Liver (tissue), 9 donors: ENCODE data around the gene SGF29. TPM values are rescaled to one million over a fixed set of nuclear protein-coding genes. Genes with fewer than 3 reads are reported as not detected.

Experiments used
- DNase-seq: peaks from one replicate; pipeline ENCODE4 v3.0.0-alpha.2; 2017; ENCODE audit warnings: low spot score
- H3K27ac ChIP-seq, 2 donors: one replicate each; pipeline ENCODE4 v1.7.0; 2013; ENCODE audit warnings: inconsistent platforms in 2 of 2, low read length in 2 of 2, control low read depth in 1 of 2, low read depth in 1 of 2, mild to moderate bottlenecking in 1 of 2
- H3K27me3 ChIP-seq, 4 donors: one replicate each; pipeline versions ENCODE4 v1.6.1 to v1.7.0; 2013; ENCODE audit warnings: low read length in 3 of 4, inconsistent platforms in 1 of 4, mild to moderate bottlenecking in 1 of 4, moderate library complexity in 1 of 4; ENCODE audit not compliant: control insufficient read depth in 4 of 4, insufficient read depth in 4 of 4
- H3K36me3 ChIP-seq, 4 donors: one replicate each; pipeline versions ENCODE4 v1.6.1 to v1.7.0; 2013; ENCODE audit warnings: low read length in 3 of 4, mild to moderate bottlenecking in 3 of 4, low read depth in 1 of 4, moderate library complexity in 1 of 4; ENCODE audit not compliant: control insufficient read depth in 4 of 4, insufficient read depth in 3 of 4
- H3K4me1 ChIP-seq, 4 donors: one replicate each; pipeline versions ENCODE4 v1.6.1 to v1.7.0; 2013; ENCODE audit warnings: low read length in 3 of 4, mild to moderate bottlenecking in 3 of 4, moderate library complexity in 1 of 4; ENCODE audit not compliant: control insufficient read depth in 4 of 4, insufficient read depth in 4 of 4
- H3K4me3 ChIP-seq, 3 donors: one replicate each; pipeline versions ENCODE4 v1.6.1 to v1.7.0; 2013; ENCODE audit warnings: low read length in 3 of 3, control low read depth in 1 of 3, low read depth in 1 of 3, mild to moderate bottlenecking in 1 of 3
- H3K9ac ChIP-seq, 2 donors: one replicate each; pipeline ENCODE4 v1.7.0; 2013; ENCODE audit warnings: low read length in 2 of 2, mild to moderate bottlenecking in 2 of 2, moderate library complexity in 2 of 2, control low read depth in 1 of 2, low read depth in 1 of 2
- H3K9me3 ChIP-seq, 4 donors: one replicate each; pipeline versions ENCODE4 v1.6.1 to v1.7.0; 2013; ENCODE audit warnings: low read length in 3 of 4; ENCODE audit not compliant: control insufficient read depth in 4 of 4
- ATF3 ChIP-seq: IDR thresholded peaks from 2 replicates; pipeline ENCODE4 v1.6.1; 2016; ENCODE audit warnings: antibody characterized with exemption
- EGR1 ChIP-seq, 2 donors: IDR thresholded peaks; 2 replicates each; pipeline ENCODE4 v1.6.1; 2016 to 2018; ENCODE audit warnings: antibody characterized with exemption in 2 of 2, low read depth in 2 of 2
- FOXA1 ChIP-seq: IDR thresholded peaks from 2 replicates; pipeline ENCODE4 v1.6.1; 2016; ENCODE audit warnings: antibody characterized with exemption
- FOXA2 ChIP-seq: IDR thresholded peaks from 2 replicates; pipeline ENCODE4 v1.6.1; 2016; ENCODE audit warnings: antibody characterized with exemption
- HNF4A ChIP-seq, 2 donors: conservative IDR thresholded peaks; 2 replicates each; pipeline ENCODE4 v1.6.1; 2016; ENCODE audit warnings: antibody characterized with exemption in 2 of 2, mild to moderate bottlenecking in 2 of 2
- HNF4G ChIP-seq: IDR thresholded peaks from 2 replicates; pipeline ENCODE4 v1.6.1; 2016; ENCODE audit warnings: antibody characterized with exemption
- JUND ChIP-seq, 2 donors: IDR thresholded peaks; 2 replicates each; pipeline ENCODE4 v1.6.1; 2016; ENCODE audit warnings: antibody characterized with exemption in 2 of 2
- MAX ChIP-seq: IDR thresholded peaks from 2 replicates; pipeline ENCODE4 v1.6.1; 2016; ENCODE audit warnings: antibody characterized with exemption
- NR2F2 ChIP-seq: IDR thresholded peaks from 2 replicates; pipeline ENCODE4 v1.6.1; 2016; ENCODE audit warnings: antibody characterized with exemption
- RAD21 ChIP-seq, 2 donors: IDR thresholded peaks; 2 replicates each; pipeline ENCODE4 v1.6.1; 2016; ENCODE audit warnings: antibody characterized with exemption in 2 of 2, mild to moderate bottlenecking in 2 of 2
- REST ChIP-seq: IDR thresholded peaks from 2 replicates; pipeline ENCODE4 v1.6.1; 2016; ENCODE audit warnings: antibody characterized with exemption, mild to moderate bottlenecking
- RXRA ChIP-seq, 2 donors: IDR thresholded peaks; 2 replicates each; pipeline ENCODE4 v1.6.1; 2017 to 2018; ENCODE audit warnings: antibody characterized with exemption in 2 of 2, mild to moderate bottlenecking in 1 of 2
- SP1 ChIP-seq: IDR thresholded peaks from 2 replicates; pipeline ENCODE4 v1.6.1; 2018; ENCODE audit warnings: antibody characterized with exemption, mild to moderate bottlenecking
- YY1 ChIP-seq: IDR thresholded peaks from 2 replicates; pipeline ENCODE4 v1.6.1; 2016; ENCODE audit warnings: antibody characterized with exemption, mild to moderate bottlenecking
- WGBS: extraction: QIAGEN DNeasy Blood & Tissue Kit; methylation state at CpG from one replicate; pipeline ENCODE4 v1.1.7; 2013; 5-methylcytosine and 5-hydroxymethylcytosine counted together
- polyA plus RNA-seq, 2 donors: library from polyadenylated mRNA; stranded (reverse) in 1 of 2; unstranded in 1 of 2; fragments of 200-250 nt in 1 of 2; fragments of >200 nt in 1 of 2; fragmentation: Nextera tagmentation in 1 of 2; extraction: Ambion mirVana in 1 of 2; gene quantifications; one replicate each; pipeline versions ENCODE4 v1.2.1 to v1.2.3, GENCODE V29; 2013 to 2015
- total RNA-seq, 2 donors: library from RNA; depleted of rRNA; stranded (reverse); fragments of >200 nt; gene quantifications; one replicate each; pipeline ENCODE4 v1.2.3, GENCODE V29; 2014
- donor health status: healthy.
- donor health status: healthy.
- donor health status: healthy.
- donor health status: healthy.
- donor health status: healthy.

Gene SGF29
- total and polyA plus RNA-seq, 4 donors = 6.5 to 18.1 (median 10.5) TPM

GRCh38 chr16:28589069-28589468 lies 35.3 kb downstream of the SGF29 start (continued):
- TF ChIP-seq RXRA (IDR thresholded peaks at IDR 0.05) = no peak
- TF ChIP-seq YY1 = no peak
- no peak for TF ChIP-seq MAX
- TF ChIP-seq JUND (IDR thresholded peaks at IDR 0.05) = no peak
- no peak for TF ChIP-seq FOXA1
- TF ChIP-seq SP1 = no peak
- no peak for TF ChIP-seq RAD21 (IDR thresholded peaks at IDR 0.05)
- TF ChIP-seq HNF4G = no peak
- no peak for TF ChIP-seq NR2F2
- no peak for TF ChIP-seq FOXA2
- no peak for TF ChIP-seq HNF4A (conservative IDR thresholded peaks at IDR 0.05)

GRCh38 chr16:28589930-28590329 lies 36.2 kb downstream of the SGF29 start:
- WGBS = 93% methylated on average over 13 of the region's 13 CpGs
- DNase-seq = no peak

GRCh38 chr16:28590384-28591340 lies 36.9 kb downstream of the SGF29 start:
- Histone ChIP-seq H3K9ac (no peak overlapping the region), H3K9me3 (no peaks in the 10 kb centered on the region), H3K27ac (no peak overlapping the region), H3K27me3 (no peaks in the 10 kb centered on the region), H3K36me3 (peaks cover 8 to 50% (median 21%) of the 10 kb centered on the region in 4 donors), H3K4me3 (no peak overlapping the region), H3K4me1 (peaks cover 0 to 7% (median 4%) of the 10 kb centered on the region in 4 donors)
- TF ChIP-seq EGR1 (IDR thresholded peaks at IDR 0.05; ENCODE audit: low read depth in 2 of 2) (no peak), HNF4A (conservative IDR thresholded peaks at IDR 0.05) (no peak), REST (no peak), FOXA2 (no peak), NR2F2 (no peak), SP1 (no peak), ATF3 (no peak), FOXA1 (no peak)
- no peak for DNase-seq
- 94% methylated on average over 22 of the region's 22 CpGs for WGBS

More at GRCh38 chr16:28589930-28590329, 36.2 kb downstream of the SGF29 start:
- Histone ChIP-seq H3K27me3 (no peaks in the 10 kb centered on the region), H3K9ac (no peak overlapping the region), H3K4me1 (no peaks in the 10 kb centered on the region), H3K4me3 (no peak overlapping the region), H3K9me3 (no peaks in the 10 kb centered on the region), H3K27ac (no peak overlapping the region), H3K36me3 (peaks cover 11 to 57% (median 24%) of the 10 kb centered on the region in 4 donors)
- no peak for TF ChIP-seq REST
